Liver (tissue), 9 donors: ENCODE results near the gene ZNF501. TPM values are rescaled to one million over a fixed set of nuclear protein-coding genes. Genes with fewer than 3 reads are reported as not detected.

ENCODE experiments used
- DNase-seq: peaks from one replicate; pipeline ENCODE4 v3.0.0-alpha.2; 2017; ENCODE audit warnings: low spot score
- H3K27ac ChIP-seq, 2 donors: one replicate each; pipeline ENCODE4 v1.7.0; 2013; ENCODE audit warnings: inconsistent platforms in 2 of 2, low read length in 2 of 2, control low read depth in 1 of 2, low read depth in 1 of 2, mild to moderate bottlenecking in 1 of 2
- H3K27me3 ChIP-seq, 4 donors: one replicate each; pipeline versions ENCODE4 v1.6.1 to v1.7.0; 2013; ENCODE audit warnings: low read length in 3 of 4, inconsistent platforms in 1 of 4, mild to moderate bottlenecking in 1 of 4, moderate library complexity in 1 of 4; ENCODE audit not compliant: control insufficient read depth in 4 of 4, insufficient read depth in 4 of 4
- H3K36me3 ChIP-seq, 4 donors: one replicate each; pipeline versions ENCODE4 v1.6.1 to v1.7.0; 2013; ENCODE audit warnings: low read length in 3 of 4, mild to moderate bottlenecking in 3 of 4, low read depth in 1 of 4, moderate library complexity in 1 of 4; ENCODE audit not compliant: control insufficient read depth in 4 of 4, insufficient read depth in 3 of 4
- H3K4me1 ChIP-seq, 4 donors: one replicate each; pipeline versions ENCODE4 v1.6.1 to v1.7.0; 2013; ENCODE audit warnings: low read length in 3 of 4, mild to moderate bottlenecking in 3 of 4, moderate library complexity in 1 of 4; ENCODE audit not compliant: control insufficient read depth in 4 of 4, insufficient read depth in 4 of 4
- H3K4me3 ChIP-seq, 3 donors: one replicate each; pipeline versions ENCODE4 v1.6.1 to v1.7.0; 2013; ENCODE audit warnings: low read length in 3 of 3, control low read depth in 1 of 3, low read depth in 1 of 3, mild to moderate bottlenecking in 1 of 3
- H3K9ac ChIP-seq, 2 donors: one replicate each; pipeline ENCODE4 v1.7.0; 2013; ENCODE audit warnings: low read length in 2 of 2, mild to moderate bottlenecking in 2 of 2, moderate library complexity in 2 of 2, control low read depth in 1 of 2, low read depth in 1 of 2
- H3K9me3 ChIP-seq, 4 donors: one replicate each; pipeline versions ENCODE4 v1.6.1 to v1.7.0; 2013; ENCODE audit warnings: low read length in 3 of 4; ENCODE audit not compliant: control insufficient read depth in 4 of 4
- EGR1 ChIP-seq, 2 donors: IDR thresholded peaks; 2 replicates each; pipeline ENCODE4 v1.6.1; 2016 to 2018; ENCODE audit warnings: antibody characterized with exemption in 2 of 2, low read depth in 2 of 2
- FOXA1 ChIP-seq: IDR thresholded peaks from 2 replicates; pipeline ENCODE4 v1.6.1; 2016; ENCODE audit warnings: antibody characterized with exemption
- FOXA2 ChIP-seq: IDR thresholded peaks from 2 replicates; pipeline ENCODE4 v1.6.1; 2016; ENCODE audit warnings: antibody characterized with exemption
- GABPA ChIP-seq, 2 donors: IDR thresholded peaks in 1 of 2; conservative IDR thresholded peaks in 1 of 2; 2 replicates each; pipeline ENCODE4 v1.6.1; 2016; ENCODE audit warnings: antibody characterized with exemption in 2 of 2, mild to moderate bottlenecking in 1 of 2, moderate library complexity in 1 of 2
- HNF4A ChIP-seq, 2 donors: conservative IDR thresholded peaks; 2 replicates each; pipeline ENCODE4 v1.6.1; 2016; ENCODE audit warnings: antibody characterized with exemption in 2 of 2, mild to moderate bottlenecking in 2 of 2
- HNF4G ChIP-seq: IDR thresholded peaks from 2 replicates; pipeline ENCODE4 v1.6.1; 2016; ENCODE audit warnings: antibody characterized with exemption
- JUND ChIP-seq, 2 donors: IDR thresholded peaks; 2 replicates each; pipeline ENCODE4 v1.6.1; 2016; ENCODE audit warnings: antibody characterized with exemption in 2 of 2
- NR2F2 ChIP-seq: IDR thresholded peaks from 2 replicates; pipeline ENCODE4 v1.6.1; 2016; ENCODE audit warnings: antibody characterized with exemption
- RAD21 ChIP-seq, 2 donors: IDR thresholded peaks; 2 replicates each; pipeline ENCODE4 v1.6.1; 2016; ENCODE audit warnings: antibody characterized with exemption in 2 of 2, mild to moderate bottlenecking in 2 of 2
- RXRA ChIP-seq, 2 donors: IDR thresholded peaks; 2 replicates each; pipeline ENCODE4 v1.6.1; 2017 to 2018; ENCODE audit warnings: antibody characterized with exemption in 2 of 2, mild to moderate bottlenecking in 1 of 2
- SP1 ChIP-seq: IDR thresholded peaks from 2 replicates; pipeline ENCODE4 v1.6.1; 2018; ENCODE audit warnings: antibody characterized with exemption, mild to moderate bottlenecking
- TAF1 ChIP-seq: conservative IDR thresholded peaks from 2 replicates; pipeline ENCODE4 v1.6.1; 2016; ENCODE audit warnings: antibody characterized with exemption, mild to moderate bottlenecking
- YY1 ChIP-seq: IDR thresholded peaks from 2 replicates; pipeline ENCODE4 v1.6.1; 2016; ENCODE audit warnings: antibody characterized with exemption, mild to moderate bottlenecking
- WGBS: extraction: QIAGEN DNeasy Blood & Tissue Kit; methylation state at CpG from one replicate; pipeline ENCODE4 v1.1.7; 2013; 5-methylcytosine and 5-hydroxymethylcytosine counted together
- polyA plus RNA-seq, 2 donors: library from polyadenylated mRNA; stranded (reverse) in 1 of 2; unstranded in 1 of 2; fragments of 200-250 nt in 1 of 2; fragments of >200 nt in 1 of 2; fragmentation: Nextera tagmentation in 1 of 2; extraction: Ambion mirVana in 1 of 2; gene quantifications; one replicate each; pipeline versions ENCODE4 v1.2.1 to v1.2.3, GENCODE V29; 2013 to 2015
- total RNA-seq, 2 donors: library from RNA; depleted of rRNA; stranded (reverse); fragments of >200 nt; gene quantifications; one replicate each; pipeline ENCODE4 v1.2.3, GENCODE V29; 2014
- TF ChIP-seq, protein P1 (sequence below): IDR thresholded peaks from 2 replicates; pipeline ENCODE4 v1.6.1; 2016; ENCODE audit warnings: antibody characterized with exemption
- TF ChIP-seq, protein P2 (sequence below): fragments of 150-350 bp; IDR thresholded peaks from 2 replicates; pipeline ENCODE4 v1.5.1; 2017; ENCODE audit warnings: improper control_type of control experiment, low read depth, low read length; ENCODE audit not compliant: missing input control
- TF ChIP-seq, protein P3 (sequence below): IDR thresholded peaks from 2 replicates; pipeline ENCODE4 v1.6.1; 2016; ENCODE audit warnings: antibody characterized with exemption
- TF ChIP-seq, protein P4 (sequence below): IDR thresholded peaks from 2 replicates; pipeline ENCODE4 v1.6.1; 2016; ENCODE audit warnings: antibody characterized with exemption
- TF ChIP-seq, protein P5 (sequence below): IDR thresholded peaks from 2 replicates; pipeline ENCODE4 v1.6.1; 2016; ENCODE audit warnings: antibody characterized with exemption, mild to moderate bottlenecking
- donor health status: healthy.
- donor health status: healthy.
- donor health status: healthy.
- donor health status: healthy.
- donor health status: healthy.

ZNF501 gene
- total and polyA plus RNA-seq, 4 donors = 0.44 to 1.6 (median 0.77) TPM

DNA sequence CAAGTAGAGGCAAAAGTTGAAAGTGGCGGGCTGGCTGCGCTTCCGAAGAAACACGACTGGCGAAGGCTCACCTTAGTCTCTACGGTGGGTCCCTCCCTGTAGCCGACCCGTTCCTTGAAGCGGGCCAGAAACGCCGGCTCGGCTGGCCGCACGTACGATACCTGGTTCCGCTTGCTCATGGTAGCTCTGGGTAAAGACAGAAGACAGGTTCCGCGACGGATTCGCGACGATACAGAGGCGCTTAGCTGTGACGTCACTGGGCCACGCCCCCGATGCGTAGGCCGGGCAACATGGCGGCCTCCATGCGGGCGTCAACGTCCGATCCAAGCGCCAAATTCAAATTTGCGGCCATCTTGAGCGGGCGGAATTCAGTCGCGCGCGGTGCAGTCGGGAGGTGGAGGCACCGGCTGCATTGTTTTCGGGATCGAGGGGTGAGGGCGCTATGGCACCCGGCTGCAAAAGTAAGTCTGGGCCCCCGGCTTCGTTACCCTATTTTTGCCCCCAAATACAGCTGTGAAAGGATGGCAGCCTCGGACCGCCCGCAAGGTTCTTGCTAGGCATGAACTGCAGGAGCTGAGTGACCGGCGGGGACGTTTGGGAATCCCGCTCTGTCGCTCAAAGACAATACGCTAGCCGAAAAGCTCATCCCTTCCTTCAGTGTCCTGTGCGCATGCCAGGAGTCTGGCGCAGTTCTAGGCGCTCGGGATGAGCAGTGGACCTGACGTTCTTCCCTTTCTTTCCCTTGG is 32.2 kb downstream of the ZNF501 start, which contains the start of the genes KIAA1143 and KIF15:
Gene KIAA1143, minus strand, starts transcription at position 196 of the 746 bp plus-strand sequence. Its CDS starts 17 bp downstream, at position 179.
Gene KIF15, plus strand, starts transcription at position 371 of the 746 bp plus-strand sequence. Its CDS starts 72 bp downstream, at position 443.
- peaks cover 4 to 10% (median 8%) of the 10 kb centered on the region in 4 donors for H3K9me3 ChIP-seq
- H3K27me3 ChIP-seq = peaks cover 0 to 3% (median 0%) of the 10 kb centered on the region in 4 donors
- DNase-seq = peak; percentile 99
- peak within 1 kb of the TSS; percentile 71 to 82 for H3K9ac ChIP-seq
- peaks cover 3 to 13% (median 8%) of the 10 kb centered on the region in 4 donors for H3K4me1 ChIP-seq
- WGBS = 5% methylated on average over 64 of the region's 64 CpGs
- peak within 1 kb of the TSS; percentile 59 to 67 for H3K27ac ChIP-seq
- H3K4me3 ChIP-seq = peak within 1 kb of the TSS; percentile 68 to 90 (median 72)
- TF ChIP-seq, protein P1, sequence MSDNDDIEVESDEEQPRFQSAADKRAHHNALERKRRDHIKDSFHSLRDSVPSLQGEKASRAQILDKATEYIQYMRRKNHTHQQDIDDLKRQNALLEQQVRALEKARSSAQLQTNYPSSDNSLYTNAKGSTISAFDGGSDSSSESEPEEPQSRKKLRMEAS = peak; percentile 63
- TF ChIP-seq, protein P2, sequence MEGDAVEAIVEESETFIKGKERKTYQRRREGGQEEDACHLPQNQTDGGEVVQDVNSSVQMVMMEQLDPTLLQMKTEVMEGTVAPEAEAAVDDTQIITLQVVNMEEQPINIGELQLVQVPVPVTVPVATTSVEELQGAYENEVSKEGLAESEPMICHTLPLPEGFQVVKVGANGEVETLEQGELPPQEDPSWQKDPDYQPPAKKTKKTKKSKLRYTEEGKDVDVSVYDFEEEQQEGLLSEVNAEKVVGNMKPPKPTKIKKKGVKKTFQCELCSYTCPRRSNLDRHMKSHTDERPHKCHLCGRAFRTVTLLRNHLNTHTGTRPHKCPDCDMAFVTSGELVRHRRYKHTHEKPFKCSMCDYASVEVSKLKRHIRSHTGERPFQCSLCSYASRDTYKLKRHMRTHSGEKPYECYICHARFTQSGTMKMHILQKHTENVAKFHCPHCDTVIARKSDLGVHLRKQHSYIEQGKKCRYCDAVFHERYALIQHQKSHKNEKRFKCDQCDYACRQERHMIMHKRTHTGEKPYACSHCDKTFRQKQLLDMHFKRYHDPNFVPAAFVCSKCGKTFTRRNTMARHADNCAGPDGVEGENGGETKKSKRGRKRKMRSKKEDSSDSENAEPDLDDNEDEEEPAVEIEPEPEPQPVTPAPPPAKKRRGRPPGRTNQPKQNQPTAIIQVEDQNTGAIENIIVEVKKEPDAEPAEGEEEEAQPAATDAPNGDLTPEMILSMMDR = no peak
- TF ChIP-seq NR2F2 = no peak
- no peak for TF ChIP-seq RXRA (IDR thresholded peaks at IDR 0.05)
- TF ChIP-seq HNF4G = no peak
- peak; percentile 23 to 29 for TF ChIP-seq RAD21 (IDR thresholded peaks at IDR 0.05)
- TF ChIP-seq HNF4A (conservative IDR thresholded peaks at IDR 0.05) = no peak
- no peak for TF ChIP-seq FOXA2
- TF ChIP-seq EGR1 (IDR thresholded peaks at IDR 0.05; ENCODE audit: low read depth in 2 of 2) = peak in 1 of 2 donors; percentile 44
- TF ChIP-seq FOXA1 = no peak
- peak in 1 of 2 donors; percentile 83 for TF ChIP-seq GABPA (IDR thresholded peaks at IDR 0.05 in 1 of 2, conservative IDR thresholded peaks at IDR 0.05 in 1 of 2)
- TF ChIP-seq, protein P3, sequence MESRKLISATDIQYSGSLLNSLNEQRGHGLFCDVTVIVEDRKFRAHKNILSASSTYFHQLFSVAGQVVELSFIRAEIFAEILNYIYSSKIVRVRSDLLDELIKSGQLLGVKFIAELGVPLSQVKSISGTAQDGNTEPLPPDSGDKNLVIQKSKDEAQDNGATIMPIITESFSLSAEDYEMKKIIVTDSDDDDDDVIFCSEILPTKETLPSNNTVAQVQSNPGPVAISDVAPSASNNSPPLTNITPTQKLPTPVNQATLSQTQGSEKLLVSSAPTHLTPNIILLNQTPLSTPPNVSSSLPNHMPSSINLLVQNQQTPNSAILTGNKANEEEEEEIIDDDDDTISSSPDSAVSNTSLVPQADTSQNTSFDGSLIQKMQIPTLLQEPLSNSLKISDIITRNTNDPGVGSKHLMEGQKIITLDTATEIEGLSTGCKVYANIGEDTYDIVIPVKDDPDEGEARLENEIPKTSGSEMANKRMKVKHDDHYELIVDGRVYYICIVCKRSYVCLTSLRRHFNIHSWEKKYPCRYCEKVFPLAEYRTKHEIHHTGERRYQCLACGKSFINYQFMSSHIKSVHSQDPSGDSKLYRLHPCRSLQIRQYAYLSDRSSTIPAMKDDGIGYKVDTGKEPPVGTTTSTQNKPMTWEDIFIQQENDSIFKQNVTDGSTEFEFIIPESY = no peak
- peak; percentile 100 for TF ChIP-seq YY1
- TF ChIP-seq, protein P4, sequence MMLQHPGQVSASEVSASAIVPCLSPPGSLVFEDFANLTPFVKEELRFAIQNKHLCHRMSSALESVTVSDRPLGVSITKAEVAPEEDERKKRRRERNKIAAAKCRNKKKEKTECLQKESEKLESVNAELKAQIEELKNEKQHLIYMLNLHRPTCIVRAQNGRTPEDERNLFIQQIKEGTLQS = no peak
- peak; percentile 26 for TF ChIP-seq TAF1
- TF ChIP-seq, protein P5, sequence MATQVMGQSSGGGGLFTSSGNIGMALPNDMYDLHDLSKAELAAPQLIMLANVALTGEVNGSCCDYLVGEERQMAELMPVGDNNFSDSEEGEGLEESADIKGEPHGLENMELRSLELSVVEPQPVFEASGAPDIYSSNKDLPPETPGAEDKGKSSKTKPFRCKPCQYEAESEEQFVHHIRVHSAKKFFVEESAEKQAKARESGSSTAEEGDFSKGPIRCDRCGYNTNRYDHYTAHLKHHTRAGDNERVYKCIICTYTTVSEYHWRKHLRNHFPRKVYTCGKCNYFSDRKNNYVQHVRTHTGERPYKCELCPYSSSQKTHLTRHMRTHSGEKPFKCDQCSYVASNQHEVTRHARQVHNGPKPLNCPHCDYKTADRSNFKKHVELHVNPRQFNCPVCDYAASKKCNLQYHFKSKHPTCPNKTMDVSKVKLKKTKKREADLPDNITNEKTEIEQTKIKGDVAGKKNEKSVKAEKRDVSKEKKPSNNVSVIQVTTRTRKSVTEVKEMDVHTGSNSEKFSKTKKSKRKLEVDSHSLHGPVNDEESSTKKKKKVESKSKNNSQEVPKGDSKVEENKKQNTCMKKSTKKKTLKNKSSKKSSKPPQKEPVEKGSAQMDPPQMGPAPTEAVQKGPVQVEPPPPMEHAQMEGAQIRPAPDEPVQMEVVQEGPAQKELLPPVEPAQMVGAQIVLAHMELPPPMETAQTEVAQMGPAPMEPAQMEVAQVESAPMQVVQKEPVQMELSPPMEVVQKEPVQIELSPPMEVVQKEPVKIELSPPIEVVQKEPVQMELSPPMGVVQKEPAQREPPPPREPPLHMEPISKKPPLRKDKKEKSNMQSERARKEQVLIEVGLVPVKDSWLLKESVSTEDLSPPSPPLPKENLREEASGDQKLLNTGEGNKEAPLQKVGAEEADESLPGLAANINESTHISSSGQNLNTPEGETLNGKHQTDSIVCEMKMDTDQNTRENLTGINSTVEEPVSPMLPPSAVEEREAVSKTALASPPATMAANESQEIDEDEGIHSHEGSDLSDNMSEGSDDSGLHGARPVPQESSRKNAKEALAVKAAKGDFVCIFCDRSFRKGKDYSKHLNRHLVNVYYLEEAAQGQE = no peak
- TF ChIP-seq SP1 = peak; percentile 75
- no peak for TF ChIP-seq JUND (IDR thresholded peaks at IDR 0.05)
- H3K36me3 ChIP-seq = peaks cover 0 to 11% (median 0%) of the 10 kb centered on the region in 4 donors
